ENCODE measurements around the gene FAM222A. TPM values are rescaled to one million over a fixed set of nuclear protein-coding genes. Genes with fewer than 3 reads are reported as not detected.

FAM222A gene
- total RNA-seq, 1 experiment from 2014 or later = 2.8 TPM

GRCh38 chr12:109782326-109782703, 68.7 kb downstream of the FAM222A start:
- Histone ChIP-seq H3K27me3 (ENCODE audit: insufficient read depth, low read length) (no peaks in the 10 kb centered on the region), H3K9me3 (ENCODE audit: control insufficient read depth, low read depth, low read length) (no peaks in the 10 kb centered on the region), H3K9ac (ENCODE audit: extremely low read depth, insufficient read length, low read length) (no peak overlapping the region), H4K91ac (ENCODE audit: insufficient read length, low read depth, low read length) (no peak overlapping the region), H3K79me2 (ENCODE audit: insufficient read depth, low read length) (no peaks in the 10 kb centered on the region), H4K8ac (replicated peaks; ENCODE audit: insufficient read length, low read depth, low read length) (no peak overlapping the region), H2BK20ac (ENCODE audit: low read depth, low read length, poor library complexity, severe bottlenecking) (no peak overlapping the region), H2BK12ac (ENCODE audit: insufficient read length, low read depth, low read length) (no peak overlapping the region), H3K4ac (ENCODE audit: low read depth, low read length) (no peak overlapping the region), H4K20me1 (ENCODE audit: control insufficient read depth, insufficient read depth, insufficient read length) (no peaks in the 10 kb centered on the region), H3K79me1 (ENCODE audit: insufficient read depth, low read depth, low read length, poor library complexity, severe bottlenecking) (no peaks in the 10 kb centered on the region), H3T11ph (ENCODE audit: low read length) (no peak overlapping the region), H2AK5ac (ENCODE audit: insufficient read length, low read length) (no peak overlapping the region), H3K23me2 (ENCODE audit: insufficient read length, low read depth, low read length, poor library complexity, severe bottlenecking) (peaks cover 3% of the 10 kb centered on the region), H3K18ac (ENCODE audit: insufficient read length, low read depth, low read length) (no peak overlapping the region), H2BK15ac (ENCODE audit: low read depth, low read length) (no peak overlapping the region), H3K4me2 (ENCODE audit: insufficient read depth, insufficient read length, low read length) (no peak overlapping the region), H3K56ac (ENCODE audit: insufficient read length, low read depth, low read length) (no peak overlapping the region), H4K5ac (ENCODE audit: insufficient read length, low read depth, low read length) (no peak overlapping the region), H2BK120ac (ENCODE audit: low read depth, low read length, poor library complexity, severe bottlenecking) (no peak overlapping the region), H3K27ac (ENCODE audit: insufficient read length, low read depth, low read length) (no peak overlapping the region), H2AFZ (ENCODE audit: low read length) (no peak overlapping the region), H3K14ac (ENCODE audit: insufficient read depth, low read length) (no peak overlapping the region), H2BK5ac (ENCODE audit: insufficient read length, low read length) (no peak overlapping the region), H3K4me1 (ENCODE audit: insufficient read depth, low read length) (no peaks in the 10 kb centered on the region), H3K23ac (ENCODE audit: insufficient read length, low read depth, low read length) (no peak overlapping the region)
- no peak for TF ChIP-seq CTCF (conservative IDR thresholded peaks at IDR 0.05)
- Mint-ChIP-seq H3K9me3 (peaks cover 2 to 3% of the 10 kb centered on the region in 2 experiments; a peak in 1 of 5 replicates), H3K27me3 (ENCODE audit: low read depth) (peaks cover 2% of the 10 kb centered on the region; the same call in 1 of the 2 replicates), H3K4me1 (peaks cover 5 to 7% of the 10 kb centered on the region in 2 experiments), H3K4me3 (no peak overlapping the region), H3K27ac (no peak overlapping the region), H3K36me3 (ENCODE audit: insufficient read depth in 1 of 3, low read depth in 3 of 3) (peaks cover 0 to 9% (median 2%) of the 10 kb centered on the region in 3 experiments; a peak in 3 of 7 replicates)
- no CpG with 5 or more reads among the region's 9 CpGs for WGBS (ENCODE audit: extremely low coverage, insufficient read length, low lambda C conversion rate)
- DNase-seq = no peak

Measured in H9 (cell line).